Measurements from ENCODE around the gene BBC3.

DNA sequence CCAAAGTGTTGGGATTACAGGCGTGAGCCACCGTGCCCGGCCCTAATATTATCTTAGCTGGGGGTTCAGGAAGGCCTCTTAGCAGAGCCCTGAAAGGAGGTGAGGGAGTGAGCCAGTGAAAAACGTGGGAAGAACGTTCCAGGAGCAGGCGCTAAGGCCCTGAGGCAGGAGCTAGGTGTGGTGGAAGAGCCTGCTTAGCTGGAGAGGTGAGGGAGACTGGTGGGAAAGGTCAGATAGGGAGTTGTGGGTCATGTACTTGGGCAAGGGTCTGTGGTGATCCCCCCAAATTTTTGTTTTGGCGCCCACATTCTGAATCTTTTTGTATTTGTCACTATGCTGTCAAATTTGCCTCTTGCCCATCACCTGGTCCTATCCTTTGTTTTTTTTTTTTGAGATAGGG lies 38.6 kb upstream of the BBC3 start:
- TF ChIP-seq, protein P1, sequence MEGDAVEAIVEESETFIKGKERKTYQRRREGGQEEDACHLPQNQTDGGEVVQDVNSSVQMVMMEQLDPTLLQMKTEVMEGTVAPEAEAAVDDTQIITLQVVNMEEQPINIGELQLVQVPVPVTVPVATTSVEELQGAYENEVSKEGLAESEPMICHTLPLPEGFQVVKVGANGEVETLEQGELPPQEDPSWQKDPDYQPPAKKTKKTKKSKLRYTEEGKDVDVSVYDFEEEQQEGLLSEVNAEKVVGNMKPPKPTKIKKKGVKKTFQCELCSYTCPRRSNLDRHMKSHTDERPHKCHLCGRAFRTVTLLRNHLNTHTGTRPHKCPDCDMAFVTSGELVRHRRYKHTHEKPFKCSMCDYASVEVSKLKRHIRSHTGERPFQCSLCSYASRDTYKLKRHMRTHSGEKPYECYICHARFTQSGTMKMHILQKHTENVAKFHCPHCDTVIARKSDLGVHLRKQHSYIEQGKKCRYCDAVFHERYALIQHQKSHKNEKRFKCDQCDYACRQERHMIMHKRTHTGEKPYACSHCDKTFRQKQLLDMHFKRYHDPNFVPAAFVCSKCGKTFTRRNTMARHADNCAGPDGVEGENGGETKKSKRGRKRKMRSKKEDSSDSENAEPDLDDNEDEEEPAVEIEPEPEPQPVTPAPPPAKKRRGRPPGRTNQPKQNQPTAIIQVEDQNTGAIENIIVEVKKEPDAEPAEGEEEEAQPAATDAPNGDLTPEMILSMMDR (IDR thresholded peaks at IDR 0.05; ENCODE audit: insufficient read depth, low read length, poor library complexity, severe bottlenecking): no peak
- TF ChIP-seq EZH2phosphoT487 (conservative IDR thresholded peaks at IDR 0.05; ENCODE audit: low read length): no peak

All from SU-DHL-6 (cell line).